Testis (tissue), 3 donors: Measurements from ENCODE around the gene ABRACL. TPM values are rescaled to one million over a fixed set of nuclear protein-coding genes. Genes with fewer than 3 reads are reported as not detected.

Experiments
- DNase-seq: peaks from one replicate; pipeline ENCODE4 v3.0.0-alpha.2; 2019
- H3K27ac ChIP-seq, 2 donors: fragments of 200-600 bp; sonication (generic); one replicate each; pipeline ENCODE4 v1.5.1; 2019
- H3K27me3 ChIP-seq: fragments of 200-600 bp; sonication (generic); one replicate; pipeline ENCODE4 v1.5.1; 2019
- H3K36me3 ChIP-seq: fragments of 200-600 bp; sonication (generic); one replicate; pipeline ENCODE4 v1.5.1; 2017; ENCODE audit warnings: low read depth; ENCODE audit errors: missing control alignments
- H3K4me1 ChIP-seq: fragments of 200-600 bp; sonication (generic); one replicate; pipeline ENCODE4 v1.5.1; 2019
- H3K4me3 ChIP-seq, 2 donors: fragments of 200-600 bp; sonication (generic); one replicate each; pipeline ENCODE4 v1.5.1; 2017 to 2019
- H3K9me3 ChIP-seq: fragments of 200-600 bp; sonication (generic); one replicate; pipeline ENCODE4 v1.5.1; 2017
- POLR2A ChIP-seq: fragments of 450-650 bp; IDR thresholded peaks from one replicate; pipeline ENCODE4 v1.6.1; 2017; ENCODE audit warnings: antibody characterized with exemption, mild to moderate bottlenecking, moderate library complexity
- WGBS, 2 donors: methylation state at CpG; one replicate each; pipeline ENCODE4 v1.1.5; 2018; 5-methylcytosine and 5-hydroxymethylcytosine counted together
- intact Hi-C: fragments of 100-400 bp; cut with DNase I; formaldehyde crosslinking; loops from one replicate; pipeline ENCODE4 v1.15.1; 2023; ENCODE audit warnings: low total_unique reads
- polyA plus RNA-seq: library from polyadenylated mRNA; stranded (reverse); fragments of 350-450 nt; fragmentation: Illumina TruSeq; extraction: RNeasy Lipid Tissue Mini Kit (QIAGEN cat#74804); gene quantifications from one replicate; pipeline ENCODE4 v1.2.3, GENCODE V29; 2014; ENCODE audit warnings: low read depth, low replicate concordance; ENCODE audit not compliant: insufficient read depth
- total RNA-seq, 2 donors: library from RNA; depleted of rRNA; stranded (reverse); fragments of >200 nt; gene quantifications; one replicate each; pipeline ENCODE4 v1.2.3, GENCODE V29; 2016
- TF ChIP-seq, protein P1 (sequence below), 3 experiments: fragments of 450-650 bp in 2 of 3; fragments of 200-600 bp in 1 of 3; sonication (generic) in 1 of 3; IDR thresholded peaks; one replicate each; pipeline ENCODE4 v1.5.1; 2016 to 2019; ENCODE audit warnings: antibody characterized with exemption in 3 of 3, mild to moderate bottlenecking in 2 of 3, moderate library complexity in 1 of 3

The ABRACL gene
- total and polyA plus RNA-seq, 3 donors from 2014 or later = 43.5 to 60.3 (median 59.5) TPM

DNA sequence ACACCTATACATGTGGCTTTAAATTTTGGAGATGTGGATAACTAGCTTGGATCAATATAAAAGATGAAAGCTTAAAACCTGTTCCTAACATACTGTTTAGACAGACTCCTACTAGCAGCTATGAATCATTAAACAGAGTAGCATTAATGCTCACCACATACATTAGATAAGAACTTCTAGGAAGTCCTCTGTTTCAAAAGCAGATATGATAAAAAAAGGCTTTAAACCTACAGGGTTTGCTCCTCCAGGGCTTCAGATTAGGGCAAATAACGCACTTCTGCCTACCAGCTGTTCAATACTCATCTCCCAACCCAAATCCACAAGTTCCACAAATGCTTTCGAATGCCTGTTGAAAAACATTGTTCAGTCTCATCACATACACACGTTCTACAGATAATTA lies 42.0 kb upstream of the ABRACL start:
- H3K27ac ChIP-seq = peak overlapping the region; percentile 95
- DNase-seq = no peak
- WGBS, 2 donors = 5 to 11% methylated on average over 3 of the region's 3 CpGs

DNA sequence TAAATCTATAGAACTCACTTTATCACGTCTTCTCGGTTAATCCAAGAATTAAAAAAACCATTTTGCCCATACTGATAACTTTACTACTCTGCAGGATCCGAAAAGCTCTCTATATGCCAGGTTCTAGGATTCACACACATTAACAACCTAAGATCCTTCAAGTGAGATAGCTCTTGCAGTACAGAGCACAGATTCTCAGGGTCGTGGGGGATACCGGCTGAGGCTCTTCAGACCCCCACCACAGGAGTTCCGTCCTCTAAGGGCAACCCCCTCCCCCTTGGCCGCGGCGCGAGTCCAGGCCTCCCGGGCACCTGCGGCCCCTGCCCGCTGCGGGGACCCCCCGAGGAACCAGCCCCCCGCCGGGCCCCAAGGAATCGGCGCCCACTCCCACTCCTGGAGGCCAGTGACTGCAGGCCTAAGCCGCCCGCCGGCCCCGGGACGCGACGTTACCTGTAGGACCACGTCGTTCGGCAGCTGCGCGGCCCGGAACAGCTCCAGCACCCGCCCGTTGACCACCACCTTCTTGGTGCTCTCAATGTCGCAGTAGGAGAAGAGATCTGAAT lies 41.4 kb upstream of the ABRACL start:
- 0 to 1% methylated on average over 11 to 34 of the region's 35 CpGs for WGBS, 2 donors
- peak; percentile 40 for DNase-seq

More for the DNA sequence above, 42.0 kb upstream of the ABRACL start:
- Histone ChIP-seq H3K4me1 (peaks cover 18% of the 10 kb centered on the region), H3K9me3 (no peaks in the 10 kb centered on the region), H3K36me3 (no peaks in the 10 kb centered on the region), H3K4me3 (peak overlapping the region; percentile 96 to 98), H3K27me3 (no peaks in the 10 kb centered on the region)
- no peak for TF ChIP-seq POLR2A
- intact Hi-C loops = no loop called here

DNA sequence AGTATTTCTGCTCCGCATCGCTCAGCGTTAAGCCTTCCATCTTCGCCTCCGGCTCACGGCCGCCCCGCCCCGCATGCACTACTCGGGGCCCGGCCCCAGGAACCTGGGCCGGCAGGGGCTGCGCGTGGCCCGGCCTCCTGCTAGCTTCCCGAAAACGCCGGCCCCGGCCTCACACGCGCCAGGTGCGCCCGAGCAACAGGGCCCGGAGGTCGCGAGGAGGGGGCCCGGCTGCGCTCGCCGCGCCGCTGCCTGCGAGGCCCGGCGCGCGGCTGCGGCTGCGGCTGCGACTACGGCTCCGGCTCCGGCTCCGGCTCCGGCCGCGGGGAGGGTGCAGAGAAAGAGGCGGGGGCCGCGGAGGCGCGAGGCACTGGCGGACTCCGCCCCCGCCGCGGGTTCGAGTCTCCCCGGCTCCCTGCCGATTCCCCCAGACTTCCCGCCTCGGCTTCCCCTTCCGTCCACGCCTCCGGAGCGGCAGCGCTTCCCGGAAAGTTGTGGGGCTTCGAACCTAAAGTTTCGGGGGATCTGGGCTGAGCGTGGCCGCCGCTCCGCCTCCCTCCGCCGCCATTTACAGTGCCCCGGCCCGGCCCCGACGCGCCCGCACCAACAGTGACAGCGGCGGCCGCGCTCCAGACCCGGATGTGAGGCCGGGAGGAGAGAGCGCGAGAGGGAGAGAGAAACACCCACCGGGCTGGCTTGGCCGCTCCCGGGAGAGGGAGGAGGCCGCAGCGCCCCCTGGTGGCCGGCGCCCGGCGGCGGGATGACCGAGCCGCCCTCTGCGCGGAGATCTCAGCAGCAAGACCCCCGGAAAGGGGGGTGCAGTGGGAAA lies 40.7 kb upstream of the ABRACL start, which contains the start of gene REPS1:
TSS of gene REPS1 (minus strand) at position 611 of the 826 bp plus-strand sequence. CDS start at position 40, 571 bp downstream.
- H3K9me3 ChIP-seq = no peaks in the 10 kb centered on the region

More for the DNA sequence above, 41.4 kb upstream of the ABRACL start:
- peaks cover 13% of the 10 kb centered on the region for H3K4me1 ChIP-seq
- H3K4me3 ChIP-seq = peak overlapping the region; percentile 96 to 98
- H3K36me3 ChIP-seq = no peaks in the 10 kb centered on the region
- TF ChIP-seq, protein P1, sequence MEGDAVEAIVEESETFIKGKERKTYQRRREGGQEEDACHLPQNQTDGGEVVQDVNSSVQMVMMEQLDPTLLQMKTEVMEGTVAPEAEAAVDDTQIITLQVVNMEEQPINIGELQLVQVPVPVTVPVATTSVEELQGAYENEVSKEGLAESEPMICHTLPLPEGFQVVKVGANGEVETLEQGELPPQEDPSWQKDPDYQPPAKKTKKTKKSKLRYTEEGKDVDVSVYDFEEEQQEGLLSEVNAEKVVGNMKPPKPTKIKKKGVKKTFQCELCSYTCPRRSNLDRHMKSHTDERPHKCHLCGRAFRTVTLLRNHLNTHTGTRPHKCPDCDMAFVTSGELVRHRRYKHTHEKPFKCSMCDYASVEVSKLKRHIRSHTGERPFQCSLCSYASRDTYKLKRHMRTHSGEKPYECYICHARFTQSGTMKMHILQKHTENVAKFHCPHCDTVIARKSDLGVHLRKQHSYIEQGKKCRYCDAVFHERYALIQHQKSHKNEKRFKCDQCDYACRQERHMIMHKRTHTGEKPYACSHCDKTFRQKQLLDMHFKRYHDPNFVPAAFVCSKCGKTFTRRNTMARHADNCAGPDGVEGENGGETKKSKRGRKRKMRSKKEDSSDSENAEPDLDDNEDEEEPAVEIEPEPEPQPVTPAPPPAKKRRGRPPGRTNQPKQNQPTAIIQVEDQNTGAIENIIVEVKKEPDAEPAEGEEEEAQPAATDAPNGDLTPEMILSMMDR (IDR thresholded peaks at IDR 0.05) = no peak
- no peak for TF ChIP-seq POLR2A
- intact Hi-C loops = no loop called here
- no peaks in the 10 kb centered on the region for H3K27me3 ChIP-seq
- H3K27ac ChIP-seq = peak overlapping the region; percentile 95
- no peaks in the 10 kb centered on the region for H3K9me3 ChIP-seq

DNA sequence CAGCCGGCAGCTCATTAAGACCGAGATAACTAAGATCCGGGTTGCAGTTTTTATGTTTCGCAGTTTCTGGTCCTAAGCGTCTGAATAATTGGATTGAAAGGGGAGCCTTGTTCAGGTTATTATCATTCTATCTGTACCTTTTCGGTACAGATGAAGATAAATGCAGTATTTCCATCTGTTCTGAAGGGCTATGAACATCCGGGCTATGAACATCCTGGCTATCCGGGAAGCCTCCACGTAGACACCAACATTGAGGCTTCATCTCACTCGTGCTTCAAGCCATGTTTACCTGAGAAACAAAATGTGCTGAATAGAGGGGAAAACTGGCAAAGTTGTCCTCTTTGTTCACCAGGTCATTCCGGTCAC lies 40.1 kb upstream of the ABRACL start:
- peak; percentile 34 for DNase-seq
- Histone ChIP-seq H3K9me3 (no peaks in the 10 kb centered on the region), H3K27me3 (no peaks in the 10 kb centered on the region), H3K27ac (peak overlapping the region in 1 of 2 donors; percentile 95), H3K4me3 (peak overlapping the region; percentile 96 to 98), H3K36me3 (no peaks in the 10 kb centered on the region), H3K4me1 (peaks cover 5% of the 10 kb centered on the region)
- intact Hi-C loops = no loop called here
- no peak for TF ChIP-seq POLR2A
- TF ChIP-seq, protein P1 (IDR thresholded peaks at IDR 0.05) = no peak
- whole genome bisulfite sequencing, 2 donors = 2 to 4% methylated on average over 11 of the region's 11 CpGs

More for the DNA sequence above, 40.7 kb upstream of the ABRACL start, which contains the start of gene REPS1:
- TF ChIP-seq, protein P1 (IDR thresholded peaks at IDR 0.05) = peak; percentile 99 to 100 (median 99)
- no peak for TF ChIP-seq POLR2A
- intact Hi-C loops = no loop called here
- Histone ChIP-seq H3K36me3 (no peaks in the 10 kb centered on the region), H3K27me3 (no peaks in the 10 kb centered on the region), H3K4me3 (peak within 1 kb of the TSS; percentile 96 to 98), H3K4me1 (peaks cover 7% of the 10 kb centered on the region), H3K27ac (peak within 1 kb of the TSS; percentile 95)
- WGBS, 2 donors = 0% methylated on average over 2 to 92 of the region's 105 CpGs
- peak; percentile 94 for DNase-seq
